GM13976 (cell line): ENCODE data around the gene DERL2.

Source experiments
- DNase-seq: peaks from one replicate; pipeline ENCODE4 v3.0.0; 2012; ENCODE audit warnings: low spot score
- in situ Hi-C: fragments of 300-500 bp; cut with MboI; formaldehyde crosslinking; loops from one replicate; pipeline ENCODE4 v1.12.0; 2022; ENCODE audit warnings: low sequenced_read_pairs, mixed read lengths, inconsistent platforms; ENCODE audit not compliant: unreplicated experiment
- TF ChIP-seq, protein P1 (sequence below): IDR thresholded peaks from 2 replicates; pipeline ENCODE4 v1.5.1; 2012; ENCODE audit warnings: borderline replicate concordance, mild to moderate bottlenecking; ENCODE audit not compliant: insufficient read depth; ENCODE audit errors: extremely low read depth, missing control alignments, control extremely low read depth

The DERL2 gene

DNA sequence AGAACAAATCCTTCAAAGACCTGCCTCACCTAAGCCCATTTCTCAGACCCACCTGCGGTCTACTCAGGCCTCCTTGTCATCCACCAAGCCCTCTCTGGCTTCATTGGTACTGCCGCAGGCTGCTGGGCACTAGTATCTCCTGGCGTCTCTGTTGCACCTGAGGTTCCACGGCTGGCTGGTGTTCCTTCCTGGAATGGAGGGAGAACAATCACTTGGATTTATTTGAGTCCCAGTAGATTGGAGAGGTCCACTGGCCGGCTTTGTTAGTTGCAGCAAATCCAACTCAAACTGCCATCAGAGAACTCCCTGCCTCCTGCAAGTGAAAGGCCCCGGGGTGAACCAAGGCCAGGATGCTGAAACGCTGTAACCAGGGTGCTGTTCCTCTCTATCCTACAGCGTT is 15.7 kb upstream of the DERL2 start:
- TF ChIP-seq, protein P1, sequence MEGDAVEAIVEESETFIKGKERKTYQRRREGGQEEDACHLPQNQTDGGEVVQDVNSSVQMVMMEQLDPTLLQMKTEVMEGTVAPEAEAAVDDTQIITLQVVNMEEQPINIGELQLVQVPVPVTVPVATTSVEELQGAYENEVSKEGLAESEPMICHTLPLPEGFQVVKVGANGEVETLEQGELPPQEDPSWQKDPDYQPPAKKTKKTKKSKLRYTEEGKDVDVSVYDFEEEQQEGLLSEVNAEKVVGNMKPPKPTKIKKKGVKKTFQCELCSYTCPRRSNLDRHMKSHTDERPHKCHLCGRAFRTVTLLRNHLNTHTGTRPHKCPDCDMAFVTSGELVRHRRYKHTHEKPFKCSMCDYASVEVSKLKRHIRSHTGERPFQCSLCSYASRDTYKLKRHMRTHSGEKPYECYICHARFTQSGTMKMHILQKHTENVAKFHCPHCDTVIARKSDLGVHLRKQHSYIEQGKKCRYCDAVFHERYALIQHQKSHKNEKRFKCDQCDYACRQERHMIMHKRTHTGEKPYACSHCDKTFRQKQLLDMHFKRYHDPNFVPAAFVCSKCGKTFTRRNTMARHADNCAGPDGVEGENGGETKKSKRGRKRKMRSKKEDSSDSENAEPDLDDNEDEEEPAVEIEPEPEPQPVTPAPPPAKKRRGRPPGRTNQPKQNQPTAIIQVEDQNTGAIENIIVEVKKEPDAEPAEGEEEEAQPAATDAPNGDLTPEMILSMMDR, result no peak
- in situ Hi-C loops, result no loop called here
- no peak for DNase-seq

DNA sequence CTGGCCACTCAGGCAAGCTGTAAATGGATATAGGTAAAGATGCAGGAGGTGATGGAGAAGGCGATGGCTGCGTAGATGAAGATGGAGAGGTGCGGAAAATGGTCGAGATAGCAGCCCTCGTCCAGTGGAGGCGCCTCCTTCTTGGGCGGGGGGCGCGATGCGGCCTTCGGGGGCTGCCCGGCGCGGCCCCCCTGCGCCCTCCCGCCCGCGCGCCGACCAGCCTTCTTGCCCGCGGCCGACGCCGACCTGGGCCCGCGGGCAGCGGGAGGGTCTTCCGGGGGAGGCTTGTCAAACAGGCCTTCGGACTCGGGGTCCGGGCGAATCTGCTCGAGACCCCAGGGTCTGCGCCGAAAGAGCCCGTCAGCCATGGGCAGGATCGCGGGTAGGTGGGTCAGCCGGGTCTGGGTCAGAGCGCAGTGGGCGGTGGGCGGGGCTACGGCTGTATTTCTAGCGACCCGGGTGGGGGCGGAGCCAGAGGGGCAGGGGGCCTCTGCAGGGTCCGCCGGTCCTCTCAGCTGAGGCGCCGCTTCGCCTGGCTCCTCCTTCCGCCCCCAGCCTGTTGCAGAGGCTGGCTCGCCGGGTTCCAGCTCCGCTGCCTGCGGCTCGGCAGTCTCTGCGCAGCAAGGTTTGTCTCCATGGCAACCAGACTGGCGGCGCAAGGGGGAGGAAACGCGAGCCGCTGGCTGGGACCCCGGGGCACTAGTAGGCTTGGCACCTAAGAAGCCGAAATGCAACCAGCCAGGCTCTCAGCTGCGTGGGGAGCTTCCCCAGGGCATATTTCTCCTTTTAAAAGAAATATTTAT is 14.8 kb upstream of the DERL2 start:
- TF ChIP-seq, protein P1, result no peak
- DNase-seq, result peak; percentile 92
- in situ Hi-C loops, result no loop called here

DNA sequence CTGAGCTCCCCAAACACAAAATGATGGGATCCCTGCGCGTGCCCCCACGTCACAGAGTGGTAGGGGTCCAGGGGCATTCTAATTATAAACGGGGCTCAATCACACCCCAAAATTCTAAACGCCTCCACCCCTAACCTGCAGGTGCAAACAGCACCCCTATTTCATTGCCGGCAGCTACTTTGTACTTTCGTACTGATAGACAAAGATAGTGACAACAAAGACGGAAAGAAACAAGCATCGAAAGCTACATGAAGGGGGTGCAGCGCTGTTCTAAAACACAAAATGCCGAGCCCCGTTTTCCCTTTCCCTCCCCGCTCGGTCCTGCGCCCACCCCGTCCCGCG is 14.2 kb upstream of the DERL2 start:
- in situ Hi-C loops, result no loop called here
- TF ChIP-seq, protein P1, result no peak

DNA sequence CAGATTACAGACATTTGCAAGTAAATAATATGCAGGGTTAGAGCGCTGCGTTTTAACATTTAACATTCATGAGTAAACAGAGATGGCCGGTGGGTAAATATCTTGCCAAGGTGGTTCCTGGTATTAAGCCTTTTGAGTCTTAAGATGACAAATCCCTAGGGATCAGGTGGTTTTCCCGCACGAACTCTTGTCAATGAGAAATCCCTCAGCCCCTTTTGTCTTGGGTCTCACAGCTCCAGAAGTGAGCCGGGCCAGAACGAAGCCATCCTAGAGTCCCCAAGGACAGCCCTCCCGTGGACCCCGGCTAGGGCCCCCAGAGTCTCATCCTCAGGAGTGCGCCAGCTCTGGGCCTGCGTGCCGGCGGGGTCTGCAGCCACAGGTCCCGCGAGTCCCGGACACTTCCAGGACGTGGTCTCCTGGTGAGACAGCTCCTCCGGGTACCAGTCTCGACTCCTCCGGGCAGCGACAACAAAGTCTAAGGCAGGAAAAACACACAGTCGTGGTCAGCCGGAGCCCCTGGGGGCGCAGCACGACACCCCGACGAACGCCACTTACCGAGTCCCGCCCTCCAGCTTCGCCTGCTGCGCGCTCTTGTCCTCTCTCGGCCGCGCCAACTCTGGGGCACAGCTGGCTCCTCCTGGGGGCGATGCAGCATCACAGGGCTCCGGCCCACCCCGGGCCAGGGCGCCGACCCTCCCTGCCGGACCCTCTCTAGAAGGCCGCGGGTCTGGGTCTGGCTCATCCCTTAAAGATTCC is 13.7 kb upstream of the DERL2 start:
- no peak for DNase-seq
- in situ Hi-C loops, result no loop called here
- TF ChIP-seq, protein P1, result no peak

More for the DNA sequence above, 14.2 kb upstream of the DERL2 start:
- DNase-seq, result no peak

DNA sequence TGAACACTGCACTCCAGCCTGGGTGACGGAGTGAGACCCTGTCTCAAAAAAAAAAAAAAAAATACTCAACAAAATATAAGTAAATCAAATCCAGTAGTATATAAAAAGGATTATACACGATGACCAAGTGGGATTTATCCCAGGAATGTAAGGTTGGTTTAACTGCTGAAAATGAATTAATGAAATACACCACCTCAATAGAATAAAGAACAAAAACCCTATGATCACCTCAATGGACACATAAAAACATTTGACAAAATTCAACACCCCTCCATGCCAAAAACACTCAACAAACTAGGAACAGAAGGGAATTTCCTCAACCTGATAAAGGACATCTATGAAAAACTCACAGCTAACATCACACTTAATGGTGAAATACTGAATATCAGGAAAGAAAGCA is 7.0 kb upstream of the DERL2 start:
- TF ChIP-seq, protein P1, result no peak
- in situ Hi-C loops, result no loop called here
- no peak for DNase-seq

DNA sequence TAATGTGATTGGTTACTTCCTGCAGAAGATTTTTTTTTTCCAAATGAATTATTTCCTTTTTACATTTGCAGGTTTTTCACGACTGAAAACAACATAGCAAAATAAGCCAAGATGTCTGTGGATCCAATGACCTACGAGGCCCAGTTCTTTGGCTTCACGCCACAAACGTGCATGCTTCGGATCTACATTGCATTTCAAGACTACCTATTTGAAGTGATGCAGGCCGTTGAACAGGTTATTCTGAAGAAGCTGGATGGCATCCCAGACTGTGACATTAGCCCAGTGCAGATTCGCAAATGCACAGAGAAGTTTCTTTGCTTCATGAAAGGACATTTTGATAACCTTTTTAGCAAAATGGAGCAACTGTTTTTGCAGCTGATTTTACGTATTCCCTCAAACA is 2.8 kb upstream of the DERL2 start:
- DNase-seq, result no peak
- TF ChIP-seq, protein P1, result no peak
- in situ Hi-C loops, result no loop called here
